Loucy (cell line): Measurements from ENCODE around the gene MACO1.

Source experiments
- EZH2phosphoT487 ChIP-seq: fragments of 200-600 bp; IDR thresholded peaks from 2 replicates; pipeline ENCODE4 v1.6.1; 2018; ENCODE audit warnings: antibody characterized with exemption, mild to moderate bottlenecking, moderate library complexity, borderline replicate concordance
- TF ChIP-seq, protein P1 (sequence below): fragments of 200-600 bp; sonication (generic); conservative IDR thresholded peaks from 2 replicates; pipeline ENCODE4 v1.5.1; 2014; ENCODE audit warnings: mild to moderate bottlenecking, antibody characterized with exemption, low read length

DNA sequence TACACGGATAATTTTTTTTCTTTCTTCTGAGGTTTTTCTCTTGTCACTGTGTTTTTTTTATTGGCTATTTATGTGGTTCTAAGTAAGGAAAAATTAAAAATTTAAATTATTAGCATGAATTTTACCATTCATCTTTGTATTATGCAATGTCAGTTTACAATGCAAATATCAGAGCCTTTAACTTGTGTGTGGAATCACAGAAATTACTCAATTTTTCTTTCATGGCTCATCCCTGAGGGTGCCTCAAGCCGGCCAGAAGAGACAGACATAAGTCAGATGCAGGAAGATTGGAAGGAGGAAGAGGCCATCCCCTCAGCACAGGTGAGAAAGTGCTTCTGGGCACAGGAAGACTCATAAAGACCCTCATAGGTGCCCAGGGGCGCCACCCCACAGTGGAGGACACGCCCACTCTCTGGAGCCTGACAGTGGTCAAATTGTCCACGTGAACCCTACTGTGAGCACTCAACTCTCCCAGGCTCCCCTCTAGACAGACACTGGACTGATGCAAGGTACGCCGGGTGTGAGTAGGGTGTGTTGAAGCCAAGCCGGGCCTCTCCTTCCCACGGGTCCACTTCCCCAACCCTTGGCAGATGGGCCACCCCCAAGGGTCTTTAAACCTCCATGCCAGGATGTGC, 103.2 kb downstream of the MACO1 start:
- TF ChIP-seq, protein P1, sequence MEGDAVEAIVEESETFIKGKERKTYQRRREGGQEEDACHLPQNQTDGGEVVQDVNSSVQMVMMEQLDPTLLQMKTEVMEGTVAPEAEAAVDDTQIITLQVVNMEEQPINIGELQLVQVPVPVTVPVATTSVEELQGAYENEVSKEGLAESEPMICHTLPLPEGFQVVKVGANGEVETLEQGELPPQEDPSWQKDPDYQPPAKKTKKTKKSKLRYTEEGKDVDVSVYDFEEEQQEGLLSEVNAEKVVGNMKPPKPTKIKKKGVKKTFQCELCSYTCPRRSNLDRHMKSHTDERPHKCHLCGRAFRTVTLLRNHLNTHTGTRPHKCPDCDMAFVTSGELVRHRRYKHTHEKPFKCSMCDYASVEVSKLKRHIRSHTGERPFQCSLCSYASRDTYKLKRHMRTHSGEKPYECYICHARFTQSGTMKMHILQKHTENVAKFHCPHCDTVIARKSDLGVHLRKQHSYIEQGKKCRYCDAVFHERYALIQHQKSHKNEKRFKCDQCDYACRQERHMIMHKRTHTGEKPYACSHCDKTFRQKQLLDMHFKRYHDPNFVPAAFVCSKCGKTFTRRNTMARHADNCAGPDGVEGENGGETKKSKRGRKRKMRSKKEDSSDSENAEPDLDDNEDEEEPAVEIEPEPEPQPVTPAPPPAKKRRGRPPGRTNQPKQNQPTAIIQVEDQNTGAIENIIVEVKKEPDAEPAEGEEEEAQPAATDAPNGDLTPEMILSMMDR = no peak
- TF ChIP-seq EZH2phosphoT487 = no peak
